Mesodermal cell (in vitro differentiated cells): ENCODE data around the gene RSPRY1.

ENCODE experiments used
- H3K27ac ChIP-seq: 2 replicates; pipeline ENCODE4 v1.7.0; 2013; ENCODE audit warnings: mild to moderate bottlenecking, low read depth, low read length, moderate library complexity; ENCODE audit not compliant: severe bottlenecking
- H3K36me3 ChIP-seq: 2 replicates; pipeline ENCODE4 v1.7.1; 2013; ENCODE audit warnings: mild to moderate bottlenecking, low read length, moderate library complexity; ENCODE audit not compliant: control insufficient read depth, insufficient read depth
- H3K4me1 ChIP-seq: one replicate; pipeline ENCODE4 v1.7.1; 2013; ENCODE audit warnings: mild to moderate bottlenecking, low read length; ENCODE audit not compliant: insufficient read depth, control insufficient read depth, poor library complexity, severe bottlenecking
- H3K4me3 ChIP-seq: 2 replicates; pipeline ENCODE4 v1.7.0; 2013; ENCODE audit warnings: low read length, control low read depth, mild to moderate bottlenecking; ENCODE audit not compliant: insufficient read depth, poor library complexity, severe bottlenecking; ENCODE audit errors: extremely low read depth
- H3K9me3 ChIP-seq: 2 replicates; pipeline ENCODE4 v1.7.1; 2013; ENCODE audit warnings: mild to moderate bottlenecking, low read length, moderate library complexity; ENCODE audit not compliant: control insufficient read depth
- WGBS, 2 experiments: methylation state at CpG; one replicate each; pipeline ENCODE4 v1.1.5; 2013; ENCODE audit warnings: missing lambda C conversion rate in 2 of 2; ENCODE audit not compliant: insufficient coverage in 2 of 2; 5-methylcytosine and 5-hydroxymethylcytosine counted together

The RSPRY1 gene

DNA sequence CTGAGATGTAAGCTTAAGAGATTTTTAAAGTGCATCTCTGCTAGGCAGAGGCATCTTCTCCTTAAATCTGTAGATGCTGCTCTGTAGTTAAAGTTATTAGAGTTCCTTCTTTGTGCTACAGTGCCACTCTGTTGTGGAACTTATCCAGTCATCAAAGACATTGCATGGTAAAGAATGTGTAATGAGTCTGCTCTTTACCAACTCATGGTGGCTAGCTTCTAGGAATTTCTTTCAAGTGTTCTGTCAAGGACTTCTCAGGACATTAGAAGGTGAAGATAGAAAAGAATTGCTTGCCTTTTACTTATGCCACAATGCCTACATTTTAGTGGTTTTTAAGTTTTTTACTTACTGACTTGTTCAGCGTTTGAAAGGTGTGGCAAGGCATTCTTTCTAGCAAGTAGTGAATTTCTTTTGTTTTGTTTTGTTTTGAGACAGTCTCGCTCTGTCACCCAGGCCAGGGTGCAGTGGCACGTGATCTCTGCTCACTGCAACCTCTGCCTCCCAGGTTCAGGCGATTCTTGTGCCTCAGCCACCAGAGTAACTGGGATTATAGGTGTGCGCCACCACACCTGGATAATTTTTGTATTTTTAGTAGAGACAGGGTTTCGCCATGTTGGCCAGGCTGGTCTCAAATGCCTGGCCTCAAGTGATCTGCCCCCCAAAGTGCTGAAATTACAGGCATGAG is 38.7 kb downstream of the RSPRY1 start:
- Histone ChIP-seq H3K36me3 (peaks cover 92% of the 10 kb centered on the region), H3K4me1 (peaks cover 13% of the 10 kb centered on the region), H3K27ac (peak overlapping the region; percentile 6), H3K4me3 (no peak overlapping the region), H3K9me3 (no peaks in the 10 kb centered on the region)
- WGBS, 2 experiments, result 94 to 96% methylated on average over 4 to 5 of the region's 6 CpGs

DNA sequence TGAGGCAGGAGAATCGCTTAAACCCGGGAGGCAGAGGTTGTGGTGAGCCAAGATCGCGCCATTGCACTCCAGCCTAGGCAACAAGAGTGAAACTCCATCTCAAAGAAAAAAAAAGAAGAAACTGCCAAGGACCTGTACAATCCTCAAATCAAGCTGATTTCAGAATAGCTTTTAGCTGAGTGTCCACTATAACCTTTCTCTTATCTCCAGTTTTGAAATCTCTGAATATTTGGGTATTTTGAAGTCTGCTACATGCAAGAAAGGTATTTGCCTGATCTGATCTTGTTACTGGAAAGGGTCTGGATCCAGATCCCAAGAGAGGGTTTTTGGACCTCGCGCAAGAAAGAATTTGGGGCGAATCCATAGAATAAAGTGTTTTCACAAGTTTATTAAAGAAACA is 39.8 kb downstream of the RSPRY1 start:
- peaks cover 94% of the 10 kb centered on the region for H3K36me3 ChIP-seq
- no peaks in the 10 kb centered on the region for H3K9me3 ChIP-seq
- no peak overlapping the region for H3K27ac ChIP-seq
- H3K4me3 ChIP-seq, result no peak overlapping the region
- 93 to 100% methylated on average over 2 to 4 of the region's 7 CpGs for WGBS, 2 experiments
- peaks cover 13% of the 10 kb centered on the region for H3K4me1 ChIP-seq

DNA sequence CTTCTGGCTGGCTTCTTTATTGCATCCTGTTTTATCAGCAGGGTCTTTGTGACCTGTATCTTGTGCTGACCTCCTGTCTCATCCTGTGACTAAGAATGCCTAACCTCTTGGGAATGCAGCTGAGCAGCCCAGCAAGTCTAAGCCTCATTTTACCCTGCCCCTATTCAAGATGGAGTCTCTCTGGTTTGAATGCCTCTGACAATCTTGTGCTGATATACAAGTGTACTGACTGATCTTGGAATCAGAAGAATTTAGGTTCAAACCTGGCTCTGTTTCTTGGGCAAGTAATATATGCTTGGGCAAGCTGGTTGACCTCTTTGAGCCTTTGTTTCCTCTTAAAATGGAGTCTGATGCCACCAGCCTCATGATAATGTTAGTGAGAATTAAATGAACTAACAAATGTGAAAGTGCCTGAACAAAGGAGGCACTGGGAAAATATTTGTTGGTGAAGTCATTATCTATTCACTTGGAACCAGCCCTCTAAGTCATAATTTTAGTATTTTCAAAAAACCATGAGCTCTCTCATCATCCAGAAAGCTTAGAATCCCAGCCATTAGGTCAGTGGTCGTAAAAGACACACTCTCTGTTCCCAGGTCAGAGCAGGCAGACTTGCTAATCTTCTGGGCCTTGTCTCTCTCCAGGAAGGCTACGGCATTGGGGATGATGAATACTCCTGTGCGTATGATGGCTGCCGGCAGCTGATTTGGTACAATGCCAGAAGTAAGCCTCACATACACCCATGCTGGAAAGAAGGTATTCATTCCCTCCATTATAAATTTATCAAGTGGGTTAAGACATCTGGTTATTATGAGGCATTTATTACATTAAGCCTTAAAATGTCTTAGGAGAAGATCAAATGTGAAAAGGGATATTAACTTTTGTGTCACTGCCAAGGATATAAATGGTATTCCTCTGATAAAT is 40.8 kb downstream of the RSPRY1 start:
- H3K4me3 ChIP-seq, result no peak overlapping the region
- H3K36me3 ChIP-seq, result peaks cover 94% of the 10 kb centered on the region
- H3K4me1 ChIP-seq, result peaks cover 13% of the 10 kb centered on the region
- H3K27ac ChIP-seq, result no peak overlapping the region
- 87 to 96% methylated on average over 2 to 4 of the region's 4 CpGs for WGBS, 2 experiments
- H3K9me3 ChIP-seq, result no peaks in the 10 kb centered on the region

- H3K9me3 ChIP-seq, result no peaks in the 10 kb centered on the region
- peaks cover 13% of the 10 kb centered on the region for H3K4me1 ChIP-seq
- no CpG with 5 or more reads among the region's 1 CpG for WGBS, 2 experiments
- H3K27ac ChIP-seq, result no peak overlapping the region
- peaks cover 95% of the 10 kb centered on the region for H3K36me3 ChIP-seq
- H3K4me3 ChIP-seq, result no peak overlapping the region
These were observed 43.0 kb downstream of the RSPRY1 start for GRCh38 chr16:57229079-57229478.

GRCh38 chr16:57231821-57232350 is 45.8 kb downstream of the RSPRY1 start:
- Histone ChIP-seq H3K4me1 (peaks cover 15% of the 10 kb centered on the region), H3K36me3 (peaks cover 97% of the 10 kb centered on the region), H3K27ac (no peak overlapping the region), H3K4me3 (no peak overlapping the region), H3K9me3 (no peaks in the 10 kb centered on the region)
- 93 to 94% methylated on average over 3 of the region's 3 CpGs for WGBS, 2 experiments

GRCh38 chr16:57233944-57234706 is 48.0 kb downstream of the RSPRY1 start:
- WGBS, 2 experiments, result 88 to 93% methylated on average over 8 to 9 of the region's 9 CpGs

GRCh38 chr16:57234707-57235092 is 48.6 kb downstream of the RSPRY1 start:
- Histone ChIP-seq H3K36me3 (peaks cover 91% of the 10 kb centered on the region), H3K4me3 (no peak overlapping the region), H3K9me3 (no peaks in the 10 kb centered on the region), H3K4me1 (peaks cover 11% of the 10 kb centered on the region), H3K27ac (no peak overlapping the region)

More at GRCh38 chr16:57233944-57234706, 48.0 kb downstream of the RSPRY1 start:
- H3K4me1 ChIP-seq, result peaks cover 11% of the 10 kb centered on the region
- H3K9me3 ChIP-seq, result no peaks in the 10 kb centered on the region
- H3K36me3 ChIP-seq, result peaks cover 93% of the 10 kb centered on the region
- peak overlapping the region; percentile 41 for H3K27ac ChIP-seq
- H3K4me3 ChIP-seq, result no peak overlapping the region

DNA sequence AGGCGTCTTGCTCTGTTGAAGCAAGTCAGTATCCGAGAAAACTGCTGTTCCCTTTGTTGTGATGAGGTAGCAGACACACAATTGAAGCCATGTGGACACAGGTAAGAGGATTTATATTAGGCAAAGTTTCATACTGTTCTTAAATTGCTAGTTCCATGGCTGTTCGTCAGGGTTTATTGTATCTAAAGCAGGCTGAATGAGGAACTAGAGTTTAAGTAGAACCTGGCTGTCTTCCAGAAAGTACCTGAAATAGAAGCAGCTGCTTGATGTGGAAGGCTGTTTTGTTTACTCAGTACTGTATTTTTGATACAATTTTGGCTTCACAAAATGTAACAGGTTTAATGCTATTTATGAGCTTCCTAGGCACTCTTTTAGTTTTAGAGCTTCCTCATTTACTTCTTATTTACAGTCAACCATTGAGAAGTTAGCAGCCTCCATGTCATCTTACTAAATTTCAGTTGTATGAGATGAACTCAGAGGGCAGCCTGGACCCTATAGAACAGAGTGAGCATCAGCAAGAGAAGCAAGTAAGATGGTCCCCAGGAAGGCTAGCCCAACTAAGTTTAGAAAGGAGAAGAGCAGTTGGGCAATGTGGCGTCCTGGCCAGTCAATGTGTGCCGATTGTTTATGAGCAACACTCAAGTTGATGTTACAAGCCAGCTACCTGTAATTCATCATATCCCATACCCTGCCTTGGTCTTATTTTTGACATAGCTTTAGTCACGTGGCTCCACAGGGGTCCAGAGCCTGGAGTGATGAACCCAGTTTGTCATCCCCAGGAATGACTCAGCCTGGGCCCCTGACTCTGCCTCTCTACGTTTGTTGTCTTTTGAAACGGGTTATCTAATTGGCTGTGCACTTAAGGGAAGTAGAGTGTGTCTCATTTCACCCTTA is 49.2 kb downstream of the RSPRY1 start:
- Histone ChIP-seq H3K9me3 (no peaks in the 10 kb centered on the region), H3K4me1 (peaks cover 11% of the 10 kb centered on the region), H3K36me3 (peaks cover 84% of the 10 kb centered on the region), H3K4me3 (no peak overlapping the region), H3K27ac (peak overlapping the region; percentile 1)
- WGBS, 2 experiments, result 89 to 98% methylated on average over 6 to 7 of the region's 8 CpGs

DNA sequence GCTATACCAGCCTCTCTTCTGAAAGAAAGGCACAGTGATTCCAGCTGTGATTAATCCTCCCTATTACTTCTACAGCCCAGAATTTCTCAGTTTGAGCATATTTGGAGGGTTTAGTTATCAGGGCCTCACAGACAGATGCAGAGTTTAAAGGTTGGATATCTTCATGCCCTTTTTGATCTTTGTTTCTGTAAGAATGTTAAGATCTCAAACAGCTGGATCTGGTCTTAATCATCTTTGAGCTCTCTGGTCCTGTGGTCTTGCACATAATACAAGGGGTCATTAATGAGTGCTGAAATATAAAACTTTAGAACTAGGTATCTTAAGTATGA is 49.9 kb downstream of the RSPRY1 start:
- H3K9me3 ChIP-seq, result no peaks in the 10 kb centered on the region
- H3K4me1 ChIP-seq, result peaks cover 11% of the 10 kb centered on the region
- no peak overlapping the region for H3K4me3 ChIP-seq
- peaks cover 84% of the 10 kb centered on the region for H3K36me3 ChIP-seq
- peak overlapping the region; percentile 1 for H3K27ac ChIP-seq

DNA sequence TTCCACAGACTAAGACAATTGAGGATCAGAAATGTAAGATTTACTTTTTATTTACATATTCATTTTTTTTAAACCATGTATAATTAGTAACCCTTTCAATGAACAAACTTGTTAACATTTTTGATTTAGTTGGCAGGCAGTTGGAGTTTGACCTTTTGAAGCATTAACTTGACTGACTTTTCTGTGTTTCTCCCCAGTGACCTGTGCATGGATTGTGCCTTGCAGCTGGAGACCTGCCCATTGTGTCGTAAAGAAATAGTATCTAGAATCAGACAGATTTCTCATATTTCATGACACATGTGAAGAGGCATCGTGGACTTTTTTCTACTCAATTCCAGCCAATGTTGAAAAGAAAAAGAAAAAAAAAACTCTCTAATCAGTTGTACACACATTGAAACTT is 52.6 kb downstream of the RSPRY1 start:
- no peaks in the 10 kb centered on the region for H3K9me3 ChIP-seq
- no peak overlapping the region for H3K4me3 ChIP-seq
- 100% methylated on average over 1 of the region's 2 CpGs; no CpG with 5 or more reads in 1 of the 2 experiments for WGBS, 2 experiments
- no peak overlapping the region for H3K27ac ChIP-seq
- peaks cover 57% of the 10 kb centered on the region for H3K36me3 ChIP-seq
- peaks cover 11% of the 10 kb centered on the region for H3K4me1 ChIP-seq
